Esophagus muscularis mucosa (tissue), 4 donors: ENCODE results near the gene PGP. TPM values are rescaled to one million over a fixed set of nuclear protein-coding genes. Genes with fewer than 3 reads are reported as not detected.

ENCODE experiments used
- DNase-seq: peaks from one replicate; pipeline ENCODE4 v3.0.0-alpha.2; 2017; ENCODE audit errors: extremely low spot score
- H3K27ac ChIP-seq, 4 donors: fragments of 200-600 bp; sonication (generic); replicated peaks in 1 of 4; 1 replicate in 3 of 4; 2 replicates in 1 of 4; pipeline ENCODE4 v1.5.1; 2016 to 2019; ENCODE audit warnings: mild to moderate bottlenecking in 1 of 4
- H3K27me3 ChIP-seq, 4 donors: fragments of 200-600 bp; sonication (generic); one replicate each; pipeline versions ENCODE4 v1.5.1 to v1.6.0; 2016 to 2019
- H3K36me3 ChIP-seq, 4 donors: fragments of 200-600 bp; sonication (generic); one replicate each; pipeline ENCODE4 v1.5.1; 2016 to 2019
- H3K4me1 ChIP-seq, 4 donors: fragments of 200-600 bp; sonication (generic); one replicate each; pipeline ENCODE4 v1.5.1; 2016 to 2019
- H3K4me3 ChIP-seq, 4 donors: fragments of 200-600 bp; sonication (generic); 1 replicate in 2 of 4; 2 replicates in 2 of 4; pipeline ENCODE4 v1.5.1; 2016 to 2019; ENCODE audit warnings: mild to moderate bottlenecking in 4 of 4, moderate library complexity in 1 of 4
- H3K9me3 ChIP-seq, 4 donors: fragments of 200-600 bp; sonication (generic); 1 replicate in 3 of 4; 2 replicates in 1 of 4; pipeline ENCODE4 v1.5.1; 2016 to 2019
- EP300 ChIP-seq: sonication (generic); formaldehyde crosslinking; IDR thresholded peaks from one replicate; pipeline ENCODE4 v1.6.1; 2017; ENCODE audit warnings: antibody characterized with exemption
- POLR2A ChIP-seq: fragments of 450-650 bp; IDR thresholded peaks from one replicate; pipeline ENCODE4 v1.6.1; 2017; ENCODE audit warnings: antibody characterized with exemption, moderate library complexity, mild to moderate bottlenecking, low read depth
- POLR2AphosphoS5 ChIP-seq, 2 donors: sonication (generic); formaldehyde crosslinking; IDR thresholded peaks; one replicate each; pipeline ENCODE4 v1.6.1; 2017; ENCODE audit warnings: antibody characterized with exemption in 2 of 2
- WGBS: methylation state at CpG from one replicate; pipeline ENCODE4 v1.1.5; 2018; 5-methylcytosine and 5-hydroxymethylcytosine counted together
- intact Hi-C: fragments of 100-400 bp; cut with DNase I; formaldehyde crosslinking; loops from one replicate; pipeline ENCODE4 v1.15.1; 2023
- total RNA-seq, 4 donors: library from RNA; depleted of rRNA; stranded (reverse); fragments of >200 nt; gene quantifications; one replicate each; pipeline versions ENCODE4 v1.1.0 to v1.2.1, GENCODE V29; 2016
- TF ChIP-seq, protein P1 (sequence below), 3 experiments: fragments of 200-600 bp in 2 of 3; fragments of 450-650 bp in 1 of 3; sonication (generic) in 2 of 3; IDR thresholded peaks; one replicate each; pipeline ENCODE4 v1.5.1; 2017 to 2019; ENCODE audit warnings: antibody characterized with exemption in 3 of 3, mild to moderate bottlenecking in 2 of 3, moderate library complexity in 1 of 3

PGP gene
- total RNA-seq, 4 donors from 2014 or later: 8.9 to 20.0 (median 13.7) TPM

- H3K4me3 ChIP-seq: peak overlapping the region; percentile 75 to 93 (median 84)
- no peaks in the 10 kb centered on the region for H3K27me3 ChIP-seq
- intact Hi-C loops: no loop called here
Observed at GRCh38 chr16:2223942-2224486, 9.4 kb upstream of the PGP start.

GRCh38 chr16:2223221-2223941, 8.7 kb upstream of the PGP start, which contains the start of gene E4F1:
Gene E4F1, plus strand, starts transcription at chr16:2223591. Its CDS starts 23 bp downstream, at chr16:2223614.
- WGBS: 0% methylated on average over 8 of the region's 82 CpGs
- peak; percentile 98 to 99 for TF ChIP-seq POLR2AphosphoS5 (IDR thresholded peaks at IDR 0.05)
- peak; percentile 90 for TF ChIP-seq POLR2A
- TF ChIP-seq EP300: no peak
- TF ChIP-seq, protein P1, sequence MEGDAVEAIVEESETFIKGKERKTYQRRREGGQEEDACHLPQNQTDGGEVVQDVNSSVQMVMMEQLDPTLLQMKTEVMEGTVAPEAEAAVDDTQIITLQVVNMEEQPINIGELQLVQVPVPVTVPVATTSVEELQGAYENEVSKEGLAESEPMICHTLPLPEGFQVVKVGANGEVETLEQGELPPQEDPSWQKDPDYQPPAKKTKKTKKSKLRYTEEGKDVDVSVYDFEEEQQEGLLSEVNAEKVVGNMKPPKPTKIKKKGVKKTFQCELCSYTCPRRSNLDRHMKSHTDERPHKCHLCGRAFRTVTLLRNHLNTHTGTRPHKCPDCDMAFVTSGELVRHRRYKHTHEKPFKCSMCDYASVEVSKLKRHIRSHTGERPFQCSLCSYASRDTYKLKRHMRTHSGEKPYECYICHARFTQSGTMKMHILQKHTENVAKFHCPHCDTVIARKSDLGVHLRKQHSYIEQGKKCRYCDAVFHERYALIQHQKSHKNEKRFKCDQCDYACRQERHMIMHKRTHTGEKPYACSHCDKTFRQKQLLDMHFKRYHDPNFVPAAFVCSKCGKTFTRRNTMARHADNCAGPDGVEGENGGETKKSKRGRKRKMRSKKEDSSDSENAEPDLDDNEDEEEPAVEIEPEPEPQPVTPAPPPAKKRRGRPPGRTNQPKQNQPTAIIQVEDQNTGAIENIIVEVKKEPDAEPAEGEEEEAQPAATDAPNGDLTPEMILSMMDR (IDR thresholded peaks at IDR 0.05): peak in 2 of 3 experiments; percentile 5 to 24
- Histone ChIP-seq H3K27me3 (no peaks in the 10 kb centered on the region), H3K9me3 (no peaks in the 10 kb centered on the region), H3K4me1 (peaks cover 28 to 41% (median 38%) of the 10 kb centered on the region in 4 donors), H3K4me3 (peak within 1 kb of the TSS; percentile 75 to 93 (median 84)), H3K27ac (peak within 1 kb of the TSS; percentile 86 to 90 (median 87)), H3K36me3 (peaks cover 0 to 20% (median 18%) of the 10 kb centered on the region in 4 donors)
- intact Hi-C loops: no loop called here
- DNase-seq: peak; percentile 100

More at GRCh38 chr16:2223942-2224486, 9.4 kb upstream of the PGP start:
- DNase-seq: no peak
- Histone ChIP-seq H3K4me1 (peaks cover 28 to 41% (median 38%) of the 10 kb centered on the region in 4 donors), H3K27ac (peak overlapping the region; percentile 86 to 90 (median 87)), H3K36me3 (peaks cover 3 to 26% (median 24%) of the 10 kb centered on the region in 4 donors), H3K9me3 (no peaks in the 10 kb centered on the region)
- 33% methylated on average over 4 of the region's 22 CpGs for WGBS
- TF ChIP-seq, protein P1 (IDR thresholded peaks at IDR 0.05): peak in 1 of 3 experiments; percentile 4
- TF ChIP-seq EP300: no peak
- TF ChIP-seq POLR2A: no peak
- TF ChIP-seq POLR2AphosphoS5 (IDR thresholded peaks at IDR 0.05): no peak

- no peaks in the 10 kb centered on the region for H3K27me3 ChIP-seq
- H3K36me3 ChIP-seq: peaks cover 0 to 10% (median 7%) of the 10 kb centered on the region in 4 donors
- WGBS: 93% methylated on average over 4 of the region's 4 CpGs
- no peaks in the 10 kb centered on the region for H3K9me3 ChIP-seq
- no peak for DNase-seq
- H3K4me3 ChIP-seq: no peak overlapping the region
- TF ChIP-seq POLR2AphosphoS5 (IDR thresholded peaks at IDR 0.05) (no peak), POLR2A (no peak), EP300 (no peak)
- TF ChIP-seq, protein P1 (IDR thresholded peaks at IDR 0.05): no peak
- H3K27ac ChIP-seq: peak overlapping the region in 2 of 4 donors; percentile 89 to 91
- intact Hi-C loops: no loop called here
- H3K4me1 ChIP-seq: peaks cover 26 to 39% (median 35%) of the 10 kb centered on the region in 4 donors
Observed at GRCh38 chr16:2216330-2216729, 1.7 kb upstream of the PGP start.

DNA sequence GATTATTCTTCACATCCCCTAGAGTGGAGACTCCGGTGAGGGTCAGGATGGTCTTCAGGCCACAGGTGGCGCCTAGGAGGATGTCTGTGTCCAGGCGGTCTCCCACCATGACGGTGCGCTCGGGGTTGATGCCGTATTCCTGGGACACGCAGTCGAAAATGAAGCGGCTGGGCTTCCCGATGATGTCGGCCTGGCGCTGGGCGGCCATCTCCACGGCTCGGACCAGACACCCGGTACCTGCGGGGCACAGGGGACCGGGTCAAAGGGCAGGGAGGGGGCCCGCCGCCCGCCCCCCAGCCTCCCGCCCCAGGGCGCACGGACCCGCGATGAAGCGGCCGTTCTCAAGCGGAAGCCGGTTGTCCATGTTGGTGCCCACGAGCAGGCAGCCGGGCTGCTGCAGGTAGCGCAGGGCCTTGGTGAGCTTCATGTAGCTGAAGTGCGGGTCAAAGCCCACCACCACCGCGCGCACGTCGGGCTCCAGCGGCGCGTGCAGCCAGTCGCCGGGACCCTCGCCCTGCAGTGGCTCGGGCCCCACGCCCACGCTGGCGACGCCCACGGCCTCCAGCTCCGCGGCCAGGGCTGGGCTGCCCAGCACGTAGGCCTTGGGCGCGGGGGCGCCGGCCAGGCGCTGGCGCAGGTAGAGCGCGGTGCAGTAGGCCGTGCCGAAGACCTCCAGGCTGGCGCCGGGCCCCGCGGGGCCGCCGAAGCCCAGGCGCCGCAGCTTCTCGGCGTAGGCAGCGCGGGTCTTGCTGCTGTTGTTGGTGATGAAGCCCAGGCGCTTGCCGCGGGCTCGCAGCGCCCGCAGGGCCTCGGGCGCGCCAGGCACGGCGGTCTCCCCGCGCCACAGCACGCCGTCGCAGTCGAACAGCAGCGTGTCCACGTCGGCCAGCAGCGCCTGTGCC, 572 bp downstream of the PGP start:
- Histone ChIP-seq H3K9me3 (no peaks in the 10 kb centered on the region), H3K36me3 (peaks cover 8 to 22% (median 18%) of the 10 kb centered on the region in 4 donors), H3K27ac (peak overlapping the region; percentile 86 to 93 (median 90)), H3K4me3 (peak overlapping the region; percentile 79 to 89 (median 85)), H3K27me3 (no peaks in the 10 kb centered on the region), H3K4me1 (peaks cover 26 to 39% (median 35%) of the 10 kb centered on the region in 4 donors)
- TF ChIP-seq POLR2A: no peak
- TF ChIP-seq, protein P1 (IDR thresholded peaks at IDR 0.05): no peak
- TF ChIP-seq POLR2AphosphoS5 (IDR thresholded peaks at IDR 0.05): no peak
- no peak for DNase-seq
- WGBS: under 1% methylated on average over 36 of the region's 98 CpGs
- intact Hi-C loops: loop anchor here (5.0 kb wide), 1 partner anchor 52 kb away; no protein-coding TSS in a partner anchor
